ENCODE data around the gene FMN1.

Gene FMN1

GRCh38 chr15:33045066-33045810 lies 149.3 kb downstream of the FMN1 start:
- no peak for DNase-seq

- DNase-seq: no peak
Observed at GRCh38 chr15:33044598-33044997, 149.9 kb downstream of the FMN1 start.

- DNase-seq: no peak
Observed at GRCh38 chr15:33043636-33044035, 150.9 kb downstream of the FMN1 start.

- no peak for DNase-seq
Observed at GRCh38 chr15:33040496-33040895, 154.0 kb downstream of the FMN1 start.

GRCh38 chr15:33034588-33034987 lies 159.9 kb downstream of the FMN1 start:
- no peak for DNase-seq

- DNase-seq: no peak
Observed at GRCh38 chr15:33032053-33032452, 162.5 kb downstream of the FMN1 start.

- DNase-seq: no peak
Observed at GRCh38 chr15:33031324-33031821, 163.1 kb downstream of the FMN1 start.

GRCh38 chr15:33030315-33030714 lies 164.2 kb downstream of the FMN1 start:
- DNase-seq: no peak

- DNase-seq: no peak
Observed at GRCh38 chr15:33029109-33029652, 165.3 kb downstream of the FMN1 start.

GRCh38 chr15:33028495-33028894 lies 166.0 kb downstream of the FMN1 start:
- no peak for DNase-seq

- no peak for DNase-seq
Observed at GRCh38 chr15:33027306-33028035, 167.0 kb downstream of the FMN1 start.

- DNase-seq: no peak
Observed at GRCh38 chr15:33026614-33027013, 167.9 kb downstream of the FMN1 start.

- DNase-seq: no peak
Observed at GRCh38 chr15:33022629-33023028, 171.9 kb downstream of the FMN1 start.

- DNase-seq: no peak
Observed at GRCh38 chr15:33021806-33022389, 172.6 kb downstream of the FMN1 start.

- DNase-seq: no peak
Observed at GRCh38 chr15:33019354-33019981, 175.0 kb downstream of the FMN1 start.

- DNase-seq: no peak
Observed at GRCh38 chr15:33016405-33017024, 178.0 kb downstream of the FMN1 start.

GRCh38 chr15:33014586-33014985 lies 179.9 kb downstream of the FMN1 start:
- DNase-seq: no peak

- DNase-seq: no peak
Observed at GRCh38 chr15:33013827-33014445, 180.6 kb downstream of the FMN1 start.

GRCh38 chr15:33011976-33012375 lies 182.5 kb downstream of the FMN1 start:
- no peak for DNase-seq

GRCh38 chr15:33009603-33010002 lies 184.9 kb downstream of the FMN1 start:
- no peak for DNase-seq

- no peak for DNase-seq
Observed at GRCh38 chr15:33009026-33009425, 185.5 kb downstream of the FMN1 start.

Data from CD4-positive, alpha-beta T cell treated with Interleukin-4 for 1 hour (primary cell).